Measurements from ENCODE around the gene SUSD4. TPM values are rescaled to one million over a fixed set of nuclear protein-coding genes. Genes with fewer than 3 reads are reported as not detected.

SUSD4 gene
- total RNA-seq, 1 experiment from 2014 or later: 3.5 TPM

- Histone ChIP-seq H4K5ac (ENCODE audit: insufficient read length, low read depth, low read length) (no peak overlapping the region), H3K27me3 (ENCODE audit: insufficient read depth, low read length) (no peaks in the 10 kb centered on the region), H2BK12ac (ENCODE audit: insufficient read length, low read depth, low read length) (no peak overlapping the region), H4K8ac (replicated peaks; ENCODE audit: insufficient read length, low read depth, low read length) (no peak overlapping the region), H3K9ac (ENCODE audit: extremely low read depth, insufficient read length, low read length) (no peak overlapping the region), H3K27ac (ENCODE audit: insufficient read length, low read depth, low read length) (no peak overlapping the region), H3T11ph (ENCODE audit: low read length) (no peak overlapping the region), H3K4me1 (ENCODE audit: insufficient read depth, low read length) (no peaks in the 10 kb centered on the region), H2BK5ac (ENCODE audit: insufficient read length, low read length) (no peak overlapping the region), H3K79me1 (ENCODE audit: insufficient read depth, low read depth, low read length, poor library complexity, severe bottlenecking) (no peaks in the 10 kb centered on the region), H3K4me2 (ENCODE audit: insufficient read depth, insufficient read length, low read length) (no peak overlapping the region), H4K91ac (ENCODE audit: insufficient read length, low read depth, low read length) (no peak overlapping the region), H2BK20ac (ENCODE audit: low read depth, low read length, poor library complexity, severe bottlenecking) (no peak overlapping the region), H2BK120ac (ENCODE audit: low read depth, low read length, poor library complexity, severe bottlenecking) (no peak overlapping the region), H3K23me2 (ENCODE audit: insufficient read length, low read depth, low read length, poor library complexity, severe bottlenecking) (no peaks in the 10 kb centered on the region), H2AFZ (ENCODE audit: low read length) (no peak overlapping the region), H3K9me3 (ENCODE audit: control insufficient read depth, low read depth, low read length) (no peaks in the 10 kb centered on the region), H3K14ac (ENCODE audit: insufficient read depth, low read length) (no peak overlapping the region), H4K20me1 (ENCODE audit: control insufficient read depth, insufficient read depth, insufficient read length) (no peaks in the 10 kb centered on the region), H3K4ac (ENCODE audit: low read depth, low read length) (no peak overlapping the region), H3K56ac (ENCODE audit: insufficient read length, low read depth, low read length) (no peak overlapping the region), H2AK5ac (ENCODE audit: insufficient read length, low read length) (no peak overlapping the region), H3K79me2 (ENCODE audit: insufficient read depth, low read length) (no peaks in the 10 kb centered on the region), H3K23ac (ENCODE audit: insufficient read length, low read depth, low read length) (no peak overlapping the region), H3K18ac (ENCODE audit: insufficient read length, low read depth, low read length) (no peak overlapping the region), H2BK15ac (ENCODE audit: low read depth, low read length) (no peak overlapping the region)
- no CpG with 5 or more reads among the region's 3 CpGs for WGBS (ENCODE audit: extremely low coverage, insufficient read length, low lambda C conversion rate)
- peaks cover 9 to 11% of the 10 kb centered on the region in 2 experiments for H3K4me1 Mint-ChIP-seq
- no peaks in the 10 kb centered on the region; a peak in 1 of 7 replicates for H3K36me3 Mint-ChIP-seq (ENCODE audit: insufficient read depth in 1 of 3, low read depth in 3 of 3)
- peaks cover 11% of the 10 kb centered on the region for H3K27me3 Mint-ChIP-seq (ENCODE audit: low read depth)
- TF ChIP-seq CTCF (conservative IDR thresholded peaks at IDR 0.05): no peak
- no peak for DNase-seq
- H3K4me3 Mint-ChIP-seq: no peak overlapping the region
- no peaks in the 10 kb centered on the region for H3K9me3 Mint-ChIP-seq
- no peak overlapping the region for H3K27ac Mint-ChIP-seq
Observed at GRCh38 chr1:223311826-223312225, 52.1 kb downstream of the SUSD4 start.
